Left hindlimb (tissue), 1 donor: Measurements from ENCODE around the gene ASB6.
"Not testable (repeated sequence)": the region's sequence is repeated elsewhere in the genome, so short reads cannot be mapped to it uniquely, and the experiment has no call there.

Experiments
- DNase-seq: peaks from one replicate; pipeline ENCODE4 v3.0.0-alpha.2; 2018

Gene ASB6

GRCh38 chr9:129604766-129605163 is 37.2 kb downstream of the ASB6 start:
- DNase-seq, result no peak

DNA sequence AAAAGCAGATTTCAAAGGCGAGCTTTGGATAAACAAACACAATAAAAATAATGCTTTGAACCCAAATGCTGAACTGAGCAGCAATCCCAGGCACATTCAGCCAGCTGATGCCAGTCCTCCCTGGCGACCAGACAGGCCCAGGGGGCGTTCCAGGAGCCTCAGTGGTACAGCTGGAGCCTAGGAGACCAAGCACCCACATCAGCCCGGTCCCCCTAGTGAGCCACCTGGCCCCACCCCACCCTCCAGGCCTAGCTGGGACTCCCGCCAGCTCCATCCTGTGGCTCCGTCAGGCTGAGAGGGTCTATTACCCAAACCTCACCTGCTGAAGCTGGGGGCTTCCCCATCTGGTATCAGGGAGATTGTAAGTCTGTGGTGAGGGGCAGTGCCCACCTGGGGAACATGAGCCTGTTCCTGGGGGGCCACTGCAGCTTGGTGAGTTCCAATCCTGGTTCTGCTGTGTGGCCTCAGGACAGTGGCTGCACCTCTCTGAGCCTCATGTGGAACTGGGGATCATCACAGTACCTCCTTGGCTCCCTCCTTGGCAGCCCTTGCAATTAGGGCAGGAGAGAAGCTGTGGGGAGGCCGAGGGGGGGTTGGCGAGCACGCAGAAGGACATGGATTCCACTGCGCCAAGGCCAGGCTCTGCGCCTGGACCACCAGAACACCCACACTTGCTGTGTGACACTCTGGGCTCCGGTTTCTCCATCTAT is 37.7 kb downstream of the ASB6 start:
- no peak for DNase-seq

GRCh38 chr9:129602598-129603415 is 39.1 kb downstream of the ASB6 start:
- DNase-seq, result no peak

DNA sequence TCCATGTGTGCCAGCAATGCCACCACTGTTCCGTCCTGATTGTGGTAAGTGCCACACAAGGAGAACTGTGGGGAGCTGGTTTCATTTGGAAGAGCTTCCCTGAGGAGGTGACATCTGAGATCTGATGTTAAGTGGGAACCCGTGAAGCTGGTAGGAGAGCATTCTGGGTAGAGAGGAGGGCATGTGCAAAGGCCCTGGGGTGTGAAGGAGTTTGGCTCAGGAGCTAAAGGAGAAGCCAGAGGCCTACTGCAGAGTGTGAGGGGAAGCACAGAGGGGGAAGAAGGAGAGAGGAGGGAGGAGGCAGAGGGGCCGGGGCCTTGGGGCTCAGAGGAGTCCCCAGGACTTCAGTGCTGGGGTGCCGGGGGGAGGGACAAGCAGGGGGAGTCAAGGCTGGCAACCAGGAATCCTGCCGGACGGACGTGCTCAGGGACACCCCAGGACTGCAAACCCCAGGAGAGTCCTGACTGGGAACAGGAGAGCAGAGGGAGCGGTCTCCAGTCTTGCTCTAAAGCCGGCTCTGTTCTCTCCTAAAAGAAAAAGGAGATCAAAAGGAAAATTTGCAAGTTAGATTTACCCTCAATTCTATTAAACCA is 40.8 kb downstream of the ASB6 start:
- no peak for DNase-seq

DNA sequence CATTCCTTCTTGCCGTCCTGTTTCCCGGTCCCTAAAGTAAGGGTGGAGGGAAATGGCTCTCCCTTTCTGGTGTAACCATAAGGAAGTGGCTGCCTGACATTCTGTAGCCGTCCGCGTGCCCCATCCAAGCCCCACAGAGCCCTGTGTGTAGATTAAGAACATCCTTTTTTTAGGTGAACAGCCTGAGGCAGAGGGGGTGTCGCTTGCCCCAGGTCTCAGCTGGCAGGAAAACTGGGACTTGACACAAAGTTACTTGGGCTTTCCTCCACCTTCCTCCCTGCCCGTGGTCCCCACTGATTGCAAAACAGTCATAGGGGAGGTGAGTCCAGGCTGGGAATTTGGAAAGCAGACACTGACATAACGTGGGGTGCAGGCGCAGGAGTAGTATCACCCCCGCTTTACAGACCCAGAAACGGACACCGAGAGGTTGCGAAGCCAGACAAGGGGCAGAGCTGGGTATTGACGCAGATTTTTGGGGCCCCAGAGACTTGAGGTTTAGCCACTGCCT is 43.8 kb downstream of the ASB6 start:
- no peak for DNase-seq

- DNase-seq, result peak; percentile 80
Observed at GRCh38 chr9:129597355-129598088, 44.4 kb downstream of the ASB6 start.

DNA sequence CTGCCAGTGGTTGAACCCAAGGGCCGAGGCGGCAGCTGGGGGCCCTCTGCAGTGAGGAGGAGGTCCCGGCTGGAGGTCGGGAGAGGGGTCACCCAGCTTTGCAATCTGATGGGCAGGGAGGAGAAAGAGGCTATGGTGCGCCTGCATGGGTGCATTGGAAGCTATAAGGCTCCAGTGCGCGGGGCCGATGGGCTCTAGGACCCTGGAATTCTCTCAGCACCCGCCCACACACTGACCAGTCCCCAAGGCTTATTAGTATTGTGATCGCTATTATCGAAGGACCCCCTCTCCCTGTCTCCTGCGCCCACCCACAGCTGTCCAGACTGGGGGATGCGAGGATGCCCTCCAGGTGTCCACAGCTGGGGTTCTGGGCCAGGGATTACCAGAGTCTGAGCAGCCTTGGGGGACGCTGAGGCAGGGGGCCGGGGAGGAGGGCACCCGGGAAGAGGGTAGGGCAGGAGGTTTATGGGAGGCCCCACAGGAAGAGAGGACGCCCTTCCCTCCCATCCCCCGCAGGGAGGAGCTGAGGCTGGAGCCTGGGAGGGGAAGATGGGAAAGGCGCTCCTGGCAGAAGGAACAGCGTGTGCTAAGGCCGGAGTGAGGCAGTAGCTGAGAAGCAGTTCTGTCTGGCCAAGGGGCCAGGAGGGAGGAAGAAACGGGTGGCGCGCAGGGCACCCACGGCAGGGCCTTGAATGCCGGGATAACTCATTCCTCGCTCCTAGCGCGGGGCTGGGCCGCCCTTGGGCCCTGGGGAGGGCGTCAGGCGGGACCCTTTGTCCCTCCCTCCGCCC is 45.2 kb downstream of the ASB6 start:
- peak; percentile 71 for DNase-seq

GRCh38 chr9:129595903-129596540 is 45.9 kb downstream of the ASB6 start:
- DNase-seq, result no peak

DNA sequence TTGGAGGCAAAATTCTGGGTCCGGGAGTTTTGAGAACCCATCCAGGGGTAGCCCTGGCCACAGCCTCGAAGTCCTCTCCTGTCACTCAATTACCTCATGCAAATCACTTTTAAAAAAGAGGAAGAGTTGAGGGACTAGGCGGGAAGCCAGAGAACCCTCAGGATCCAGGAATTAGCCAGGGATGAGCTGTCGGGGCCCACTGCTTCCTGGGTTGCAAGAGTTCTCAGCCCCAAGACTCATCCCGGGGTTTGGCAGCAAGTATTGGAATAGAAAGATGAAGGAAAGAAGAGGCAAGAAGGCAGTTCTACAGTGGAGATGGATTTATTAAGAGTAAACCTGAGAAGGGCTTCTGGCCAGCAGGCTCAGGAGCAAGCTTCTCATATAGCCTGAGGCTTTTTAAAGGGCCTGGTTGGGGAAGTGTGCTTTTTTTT is 46.6 kb downstream of the ASB6 start:
- DNase-seq, result no peak

- no peak for DNase-seq
Observed at GRCh38 chr9:129594632-129595031, 47.3 kb downstream of the ASB6 start.

DNA sequence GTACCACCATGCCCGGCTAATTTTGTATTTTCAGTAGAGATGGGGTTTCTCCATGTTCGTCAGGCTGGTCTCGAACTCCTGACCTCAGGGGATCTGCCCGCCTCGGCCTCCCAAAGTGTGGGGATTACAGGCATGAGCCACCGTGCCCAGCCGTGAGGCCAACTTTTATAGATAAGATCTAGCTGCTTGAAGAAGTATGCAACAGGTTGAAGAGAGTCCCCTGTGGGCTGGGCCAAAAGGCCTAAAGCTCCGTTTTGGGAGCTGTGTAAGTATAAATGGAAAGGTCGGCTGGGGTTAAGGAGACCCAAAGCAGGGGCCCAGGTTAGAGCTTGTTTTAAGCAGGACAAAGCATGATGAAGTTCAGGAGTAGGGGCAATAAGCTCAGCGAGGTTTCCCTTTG is 49.2 kb downstream of the ASB6 start:
- not testable (repeated sequence) for DNase-seq

- no peak for DNase-seq
Observed at GRCh38 chr9:129591916-129592315, 50.0 kb downstream of the ASB6 start.

- no peak for DNase-seq
Observed at GRCh38 chr9:129590466-129590865, 51.5 kb downstream of the ASB6 start.

DNA sequence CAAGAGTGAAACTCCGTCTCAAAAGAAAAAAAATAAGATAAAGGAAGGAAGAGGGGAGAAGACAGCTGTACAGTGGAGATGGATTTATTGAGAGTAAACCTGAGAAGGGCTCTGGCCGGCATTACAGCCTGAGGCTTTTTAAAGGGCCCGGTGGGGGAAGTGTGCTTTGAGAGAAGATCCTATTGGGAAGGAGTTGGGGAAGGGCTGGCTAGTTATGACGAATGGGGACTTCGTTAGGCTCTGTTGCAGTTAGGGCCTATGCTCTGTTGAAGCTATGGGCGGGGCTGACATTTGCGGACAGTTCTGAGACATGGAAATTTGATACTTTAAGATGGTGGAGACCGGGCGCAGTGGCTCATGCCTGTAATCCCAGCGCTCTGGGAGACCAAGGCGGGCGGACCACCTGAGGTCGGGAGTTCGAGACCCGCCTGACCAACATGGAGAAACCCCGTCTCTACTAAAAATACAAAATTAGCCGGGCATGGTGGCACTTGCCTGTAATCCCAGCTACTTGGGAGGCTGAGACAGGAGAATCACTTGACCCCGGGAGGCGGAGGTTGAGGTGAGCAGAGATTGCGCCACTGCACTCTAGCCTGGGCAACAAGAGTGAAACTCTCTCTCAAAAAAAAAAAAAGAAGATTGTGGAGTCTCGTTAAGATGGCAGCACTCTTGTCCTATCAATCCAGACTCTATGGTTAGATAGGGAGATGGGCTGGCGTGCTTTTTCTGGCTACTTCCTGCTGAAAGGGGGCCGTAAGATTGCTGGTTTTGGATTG is 54.3 kb downstream of the ASB6 start:
- DNase-seq, result no peak

GRCh38 chr9:129586685-129587084 is 55.3 kb downstream of the ASB6 start:
- peak; percentile 81 for DNase-seq

DNA sequence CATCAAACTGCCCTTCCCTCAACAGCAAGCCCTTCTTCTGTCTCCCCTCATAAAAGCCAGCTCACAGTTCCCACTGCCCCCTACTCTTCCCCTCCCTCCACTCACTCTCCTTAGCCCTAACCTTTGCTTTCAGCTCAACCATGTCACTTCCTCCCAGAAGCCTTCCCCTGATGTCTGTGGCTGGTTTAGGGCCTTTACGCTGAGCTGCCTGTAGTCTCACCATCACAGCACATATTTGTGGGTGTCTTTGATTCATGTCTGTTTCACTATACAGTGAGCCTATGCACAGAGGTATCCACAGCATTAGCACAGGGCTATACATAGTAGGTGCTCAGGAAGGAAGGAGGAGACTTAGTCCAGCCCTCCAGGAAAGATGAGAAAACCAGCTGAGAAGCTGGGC is 55.7 kb downstream of the ASB6 start:
- no peak for DNase-seq

DNA sequence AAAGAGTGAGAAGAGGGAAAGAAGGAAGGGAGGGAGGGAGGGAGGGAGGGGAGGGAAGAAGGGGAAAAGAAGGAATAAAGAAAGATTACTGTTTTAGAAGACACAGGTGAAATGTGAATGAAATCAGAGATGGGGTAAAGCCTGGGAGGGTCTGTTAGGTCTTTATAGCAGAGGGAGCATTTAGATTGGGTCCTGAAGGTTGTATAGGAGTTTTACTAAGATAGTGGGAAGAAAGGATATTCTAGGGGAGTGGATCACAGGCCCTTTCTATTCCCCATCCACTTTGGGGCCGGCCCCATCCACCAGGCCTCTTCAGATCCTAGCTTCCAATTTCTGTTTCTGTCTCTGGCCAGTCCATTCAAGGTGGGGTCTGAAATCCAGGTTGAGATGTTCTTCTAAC is 56.6 kb downstream of the ASB6 start:
- no peak for DNase-seq
